HG03025 (cell line): ENCODE data around the gene PVR.
"Not testable (repeated sequence)": the region's sequence is repeated elsewhere in the genome, so short reads cannot be mapped to it uniquely, and the experiment has no call there.

ENCODE experiments used
- ATAC-seq: cut with Tn5 transposase; IDR thresholded peaks from one replicate; pipeline ENCODE4 v1.9.1; 2021; ENCODE audit warnings: mild to moderate bottlenecking, moderate library complexity; ENCODE audit not compliant: unreplicated experiment, low FRiP score

The PVR gene

GRCh38 chr19:44668985-44669764 is 25.5 kb downstream of the PVR start:
- no peak for ATAC-seq

- ATAC-seq = not testable (repeated sequence)
Measured at GRCh38 chr19:44670027-44670426, 26.3 kb downstream of the PVR start.

DNA sequence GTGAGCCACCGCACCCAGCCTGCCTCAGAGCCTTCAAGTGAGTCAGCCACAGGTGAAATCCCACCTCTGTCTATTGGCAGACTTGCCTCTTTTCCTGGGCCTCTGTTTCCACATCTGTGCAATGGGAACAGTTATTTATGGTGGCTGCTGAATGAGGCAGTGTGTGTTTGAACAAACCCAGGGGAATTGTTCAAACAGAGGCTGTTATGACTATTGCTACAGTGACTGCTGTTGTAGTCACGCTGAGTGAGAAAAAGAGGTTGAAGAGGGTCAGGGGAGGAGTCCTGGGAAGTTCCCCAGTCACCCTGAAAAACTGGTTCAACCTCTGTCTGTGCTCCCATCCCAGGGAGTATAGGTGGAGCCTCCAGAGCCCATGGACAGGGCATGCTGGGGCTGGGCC is 27.7 kb downstream of the PVR start, which contains the start of gene CEACAM19:
CEACAM19 (plus strand) TSS at position 83 of the 400 bp plus-strand sequence. CDS start 450 bp downstream, outside the sequence.
- no peak for ATAC-seq

GRCh38 chr19:44672226-44672625 is 28.5 kb downstream of the PVR start:
- no peak for ATAC-seq

GRCh38 chr19:44673510-44673909 is 29.8 kb downstream of the PVR start:
- ATAC-seq = no peak

DNA sequence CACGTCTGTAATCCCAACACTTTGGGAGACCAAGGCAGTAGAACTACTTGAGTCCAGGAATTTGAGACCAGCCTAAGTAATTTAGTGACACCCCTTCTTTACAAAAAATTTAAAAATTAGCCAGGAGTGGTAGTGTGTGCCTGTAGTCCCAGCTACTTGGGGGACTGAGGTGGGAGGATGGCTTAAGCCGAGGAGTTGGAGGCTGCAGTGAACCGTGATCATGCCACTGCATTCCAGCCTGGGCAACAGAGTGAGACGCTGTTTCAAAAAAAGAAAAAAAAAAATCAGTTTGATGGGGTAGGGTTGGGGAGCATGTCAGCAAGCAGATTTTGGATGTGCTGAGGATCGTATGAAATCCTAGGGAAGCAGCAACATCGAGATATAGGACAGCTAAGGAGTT is 31.8 kb downstream of the PVR start:
- ATAC-seq = no peak

DNA sequence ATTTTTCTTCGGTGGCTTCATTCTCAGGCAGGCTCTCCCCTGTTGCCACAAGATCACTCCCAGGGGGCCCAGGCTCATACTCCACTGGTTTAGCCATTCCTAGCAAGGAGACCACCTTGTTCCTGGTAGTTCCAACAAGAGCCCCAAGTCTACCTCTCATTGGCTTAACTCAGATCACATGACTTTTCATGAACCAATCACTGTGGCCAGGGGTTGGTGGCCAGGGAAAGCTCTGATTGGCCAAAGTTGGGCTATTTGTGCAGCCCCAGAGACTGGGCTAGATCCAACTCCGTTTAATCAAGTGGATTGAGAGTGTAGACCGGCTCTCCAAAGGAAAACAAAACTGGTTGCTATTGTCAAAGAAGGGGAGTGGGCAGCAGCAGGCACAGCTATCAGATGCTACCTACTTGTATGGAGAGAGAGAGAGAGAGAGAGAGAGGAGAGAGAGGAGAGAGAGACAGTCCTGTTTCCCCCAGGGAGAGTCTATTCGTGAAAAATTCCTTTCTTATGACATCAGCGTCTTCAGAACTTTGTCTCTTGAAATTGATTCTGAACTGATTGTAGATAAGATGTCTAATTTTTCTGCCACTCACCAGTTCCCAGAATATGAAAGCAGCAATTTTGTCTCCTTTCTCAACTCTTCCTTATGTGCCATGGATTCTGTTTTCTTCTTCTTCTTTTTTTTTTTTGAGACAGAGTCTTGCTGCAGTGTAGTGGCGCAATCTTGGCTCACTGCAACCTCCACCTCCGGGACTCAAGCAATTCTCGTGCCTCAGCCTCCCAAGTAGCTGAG is 33.5 kb downstream of the PVR start:
- no peak for ATAC-seq

DNA sequence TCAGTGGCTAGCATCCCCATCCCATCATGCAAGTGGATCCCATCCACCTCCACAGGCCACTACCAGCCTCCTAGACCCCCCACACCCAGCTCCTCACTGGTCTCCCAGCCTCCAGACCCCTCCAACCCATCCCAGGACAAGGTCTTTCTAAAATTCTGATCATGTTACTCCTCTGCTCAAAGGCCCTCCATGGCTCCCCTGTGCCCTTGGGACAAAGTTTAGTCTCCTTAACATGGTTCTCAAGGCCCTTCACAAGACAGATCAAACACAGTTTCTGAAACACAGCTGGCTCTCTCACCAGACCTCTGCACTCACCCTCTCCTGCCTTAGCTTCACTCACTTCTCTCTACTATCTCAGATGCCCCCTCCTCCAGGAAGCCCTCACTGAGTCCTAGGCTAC is 36.8 kb downstream of the PVR start:
- no peak for ATAC-seq

GRCh38 chr19:44681992-44682790 is 38.5 kb downstream of the PVR start:
- ATAC-seq = no peak

GRCh38 chr19:44682807-44683206 is 39.1 kb downstream of the PVR start:
- no peak for ATAC-seq

GRCh38 chr19:44683434-44684210 is 39.9 kb downstream of the PVR start:
- ATAC-seq = no peak

GRCh38 chr19:44684396-44684795 is 40.7 kb downstream of the PVR start:
- ATAC-seq = not testable (repeated sequence)

DNA sequence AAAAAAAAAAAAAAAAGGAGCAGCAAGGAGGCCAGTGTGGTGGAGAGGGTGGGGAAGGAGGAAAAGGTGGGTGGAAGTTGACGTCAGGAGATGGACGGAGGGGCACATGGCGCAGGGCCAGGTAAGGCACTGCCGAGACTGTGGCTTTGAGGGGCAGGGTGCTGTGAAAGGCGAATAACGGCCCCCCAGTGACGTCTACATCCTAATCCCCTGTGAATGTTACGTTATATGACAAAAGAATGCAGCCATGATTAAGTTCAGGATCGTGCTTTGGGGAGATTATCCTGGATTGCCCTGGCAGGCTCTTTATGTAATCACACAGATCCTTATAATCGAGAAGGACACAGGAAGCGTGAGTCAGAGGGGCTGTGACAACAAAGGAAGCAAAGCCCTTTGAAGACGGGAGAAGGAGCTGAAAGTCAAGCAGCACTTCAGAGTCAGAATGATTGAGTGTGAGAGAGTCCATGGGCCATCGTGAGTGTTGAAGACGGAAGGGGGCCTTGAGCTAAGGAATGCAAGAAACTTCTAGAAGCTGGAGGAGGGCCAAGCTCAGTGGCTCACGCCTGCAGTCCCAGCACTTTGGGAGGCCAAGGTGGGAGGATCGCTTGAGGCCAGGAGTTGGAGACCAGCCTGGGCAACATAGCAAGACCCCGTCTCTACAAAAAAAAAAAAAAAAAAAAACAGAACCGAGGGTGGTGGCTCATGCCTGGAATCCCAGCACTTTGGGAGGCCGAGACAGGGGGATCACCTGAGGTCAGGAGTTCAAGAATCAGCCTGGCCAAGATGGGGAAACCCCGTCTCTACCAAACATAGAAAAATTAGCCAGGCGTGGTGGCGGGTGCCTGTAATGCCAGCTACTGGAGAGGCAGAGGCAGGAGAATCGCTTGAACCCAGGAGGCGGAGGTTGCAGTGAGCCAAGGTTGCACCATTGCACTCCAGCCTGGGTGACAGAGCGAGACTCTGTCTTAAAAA is 41.5 kb downstream of the PVR start:
- no peak for ATAC-seq

DNA sequence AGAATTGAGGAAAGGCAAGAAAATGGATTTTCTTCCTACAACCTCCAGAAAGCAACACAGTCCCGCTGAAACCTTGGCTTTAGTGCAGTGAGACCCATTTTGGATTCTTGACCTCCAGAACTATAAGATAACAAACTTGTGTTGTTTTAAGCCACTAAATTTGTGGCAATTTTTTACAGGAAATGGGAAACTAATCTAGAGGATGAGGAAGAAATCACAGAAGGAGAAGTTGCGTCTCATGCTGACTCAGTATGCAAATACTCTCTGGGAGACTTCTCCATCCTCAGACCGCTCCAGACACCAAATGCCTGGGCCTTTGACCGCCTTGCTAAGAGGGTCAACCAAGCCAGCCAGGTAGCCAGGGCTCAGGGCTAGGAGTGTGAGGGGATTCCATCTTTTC is 42.2 kb downstream of the PVR start:
- ATAC-seq = no peak

GRCh38 chr19:44686896-44687295 is 43.2 kb downstream of the PVR start:
- no peak for ATAC-seq

GRCh38 chr19:44687888-44688287 is 44.2 kb downstream of the PVR start:
- ATAC-seq = no peak

DNA sequence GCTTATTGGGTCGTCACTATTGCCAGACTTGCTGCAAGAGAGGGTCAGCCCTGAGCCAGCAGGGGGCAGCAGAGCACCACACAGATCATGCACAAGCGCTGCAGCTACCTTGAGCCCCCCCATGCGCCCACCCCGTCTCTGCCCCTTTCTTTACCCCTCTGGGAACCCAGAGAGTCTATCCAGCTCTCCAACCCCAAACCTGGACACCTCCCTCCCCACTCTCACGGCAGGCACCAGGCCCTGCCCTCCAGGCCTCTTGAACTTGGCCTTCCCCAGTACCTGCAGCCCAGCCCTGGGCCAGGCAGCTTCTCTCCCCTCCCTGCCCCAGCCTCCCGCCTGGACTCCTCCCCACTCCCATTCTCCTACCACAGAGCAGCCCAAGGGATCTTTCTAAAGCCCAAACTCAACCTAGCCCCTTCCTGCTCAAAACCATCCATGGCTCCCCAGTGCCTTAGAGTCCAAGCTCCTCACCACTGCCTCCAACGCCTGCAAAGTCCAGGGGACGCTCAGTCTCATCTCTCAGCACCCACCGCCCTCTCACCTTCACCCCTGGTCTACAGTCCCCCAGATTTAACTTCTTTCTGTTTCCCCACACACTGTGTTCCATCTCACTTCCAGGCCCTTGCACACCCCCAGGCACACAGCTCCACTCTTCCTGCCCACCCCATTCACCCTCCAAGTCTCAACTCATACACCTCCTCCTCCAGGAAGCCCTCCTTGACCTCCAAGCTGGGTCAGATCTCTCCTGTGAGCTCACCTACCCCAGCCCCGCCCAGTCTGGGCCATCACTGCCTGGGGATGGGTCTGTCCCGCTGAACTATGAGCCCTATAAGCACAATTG is 45.8 kb downstream of the PVR start:
- no peak for ATAC-seq

DNA sequence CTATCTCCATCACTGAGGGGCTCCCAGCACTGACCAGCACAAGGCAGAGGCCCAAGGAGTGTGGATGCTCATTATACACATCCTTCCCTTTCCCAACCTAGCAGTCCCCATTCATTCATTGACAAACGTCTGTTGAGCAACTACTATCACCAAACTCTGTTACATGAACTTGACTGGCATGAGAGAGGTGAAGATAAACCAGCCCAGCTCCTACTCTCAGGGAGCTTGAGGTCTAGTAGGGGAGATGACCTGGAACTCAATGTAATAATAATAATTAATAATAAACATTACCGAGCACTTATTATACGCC is 46.4 kb downstream of the PVR start:
- no peak for ATAC-seq
